Mucosa of gallbladder (tissue), 1 donor: ENCODE data around the gene WDFY2. TPM values are rescaled to one million over a fixed set of nuclear protein-coding genes. Genes with fewer than 3 reads are reported as not detected.
"Not testable (repeated sequence)": the region's sequence is repeated elsewhere in the genome, so short reads cannot be mapped to it uniquely, and the experiment has no call there.

ENCODE experiments used
- DNase-seq: peaks from one replicate; pipeline ENCODE4 v3.0.0-alpha.2; 2020; ENCODE audit warnings: low spot score
- total RNA-seq: library from RNA; stranded (reverse); gene quantifications from one replicate; pipeline ENCODE4 v1.2.1, GENCODE V29; 2021
- donor health status: DM: no; HTN: no; CAD: no.

WDFY2 gene
- total RNA-seq, 1 donor from 2014 or later: 8.7 TPM

GRCh38 chr13:51630288-51630615, 46.0 kb downstream of the WDFY2 start:
- no peak for DNase-seq

- no peak for DNase-seq
Measured at GRCh38 chr13:51632591-51633362, 48.5 kb downstream of the WDFY2 start.

GRCh38 chr13:51635137-51635878, 51.0 kb downstream of the WDFY2 start:
- no peak for DNase-seq

GRCh38 chr13:51636349-51636890, 52.2 kb downstream of the WDFY2 start:
- no peak for DNase-seq

GRCh38 chr13:51637852-51638215, 53.6 kb downstream of the WDFY2 start:
- no peak for DNase-seq

GRCh38 chr13:51638216-51638871, 54.1 kb downstream of the WDFY2 start:
- no peak for DNase-seq

- DNase-seq: no peak
Measured at GRCh38 chr13:51639171-51639570, 54.9 kb downstream of the WDFY2 start.

GRCh38 chr13:51640696-51641095, 56.4 kb downstream of the WDFY2 start:
- DNase-seq: not testable (repeated sequence)

- DNase-seq: no peak
Measured at GRCh38 chr13:51643105-51643881, 59.0 kb downstream of the WDFY2 start.

GRCh38 chr13:51643882-51644281, 59.6 kb downstream of the WDFY2 start:
- no peak for DNase-seq

GRCh38 chr13:51644654-51645053, 60.4 kb downstream of the WDFY2 start:
- DNase-seq: no peak

- DNase-seq: no peak
Measured at GRCh38 chr13:51645154-51645650, 60.9 kb downstream of the WDFY2 start.

- no peak for DNase-seq
Measured at GRCh38 chr13:51645761-51646670, 61.8 kb downstream of the WDFY2 start.

GRCh38 chr13:51647067-51647466, 62.8 kb downstream of the WDFY2 start:
- DNase-seq: no peak

- not testable (repeated sequence) for DNase-seq
Measured at GRCh38 chr13:51652193-51652592, 67.9 kb downstream of the WDFY2 start.

- no peak for DNase-seq
Measured at GRCh38 chr13:51659276-51660127, 75.2 kb downstream of the WDFY2 start.

- DNase-seq: no peak
Measured at GRCh38 chr13:51660813-51661212, 76.6 kb downstream of the WDFY2 start.

GRCh38 chr13:51663973-51664957, 80.0 kb downstream of the WDFY2 start:
- peak; percentile 20 for DNase-seq
